LNCaP clone FGC (cell line): ENCODE data around the gene KCNIP2.

ENCODE experiments used
- DNase-seq: peaks from one replicate; pipeline ENCODE4 v3.0.0-alpha.2; 2011; ENCODE audit warnings: low read depth
- H3K4me3 ChIP-seq: 2 replicates; pipeline ENCODE4 v1.5.1; 2011; ENCODE audit warnings: mild to moderate bottlenecking, low read depth, low read length, control low read depth
- CTCF ChIP-seq: IDR thresholded peaks from 2 replicates; pipeline ENCODE4 v1.5.1; 2012; ENCODE audit warnings: mild to moderate bottlenecking; ENCODE audit not compliant: control insufficient read depth, insufficient read depth; ENCODE audit errors: extremely low read depth

The KCNIP2 gene

GRCh38 chr10:101886521-101887312 is 43.1 kb upstream of the KCNIP2 start:
- no peak for TF ChIP-seq CTCF
- no peak for DNase-seq
- H3K4me3 ChIP-seq, result no peak overlapping the region

- DNase-seq, result no peak
- no peak for TF ChIP-seq CTCF
- H3K4me3 ChIP-seq, result no peak overlapping the region
These were observed 37.6 kb upstream of the KCNIP2 start for GRCh38 chr10:101881036-101881774.

GRCh38 chr10:101880232-101880573 is 36.6 kb upstream of the KCNIP2 start:
- no peak for DNase-seq
- H3K4me3 ChIP-seq, result no peak overlapping the region
- no peak for TF ChIP-seq CTCF

- no peak overlapping the region for H3K4me3 ChIP-seq
- no peak for DNase-seq
- no peak for TF ChIP-seq CTCF
These were observed 36.0 kb upstream of the KCNIP2 start for GRCh38 chr10:101879456-101880231.

GRCh38 chr10:101878869-101879268 is 35.3 kb upstream of the KCNIP2 start:
- TF ChIP-seq CTCF, result no peak
- DNase-seq, result no peak
- no peak overlapping the region for H3K4me3 ChIP-seq

- H3K4me3 ChIP-seq, result no peak overlapping the region
- no peak for TF ChIP-seq CTCF
- no peak for DNase-seq
These were observed 31.6 kb upstream of the KCNIP2 start for GRCh38 chr10:101875068-101875688.
